Measurements from ENCODE around the gene MYOT. TPM values are rescaled to one million over a fixed set of nuclear protein-coding genes. Genes with fewer than 3 reads are reported as not detected.

The MYOT gene
- total RNA-seq, 4 donors from 2014 or later, result 0.39 to 11.7 (median 1.8) TPM

- Histone ChIP-seq H3K36me3 (no peaks in the 10 kb centered on the region), H3K27me3 (no peaks in the 10 kb centered on the region), H3K4me1 (no peaks in the 10 kb centered on the region), H3K4me3 (replicated peaks in 1 of 3) (no peak overlapping the region), H3K27ac (no peak overlapping the region), H3K9me3 (no peaks in the 10 kb centered on the region)
- intact Hi-C loops (cut with DNase I), result no loop called here
- no peak for DNase-seq
- WGBS, 2 donors, result 89 to 94% methylated on average over 1 of the region's 1 CpG
- TF ChIP-seq, protein P1, sequence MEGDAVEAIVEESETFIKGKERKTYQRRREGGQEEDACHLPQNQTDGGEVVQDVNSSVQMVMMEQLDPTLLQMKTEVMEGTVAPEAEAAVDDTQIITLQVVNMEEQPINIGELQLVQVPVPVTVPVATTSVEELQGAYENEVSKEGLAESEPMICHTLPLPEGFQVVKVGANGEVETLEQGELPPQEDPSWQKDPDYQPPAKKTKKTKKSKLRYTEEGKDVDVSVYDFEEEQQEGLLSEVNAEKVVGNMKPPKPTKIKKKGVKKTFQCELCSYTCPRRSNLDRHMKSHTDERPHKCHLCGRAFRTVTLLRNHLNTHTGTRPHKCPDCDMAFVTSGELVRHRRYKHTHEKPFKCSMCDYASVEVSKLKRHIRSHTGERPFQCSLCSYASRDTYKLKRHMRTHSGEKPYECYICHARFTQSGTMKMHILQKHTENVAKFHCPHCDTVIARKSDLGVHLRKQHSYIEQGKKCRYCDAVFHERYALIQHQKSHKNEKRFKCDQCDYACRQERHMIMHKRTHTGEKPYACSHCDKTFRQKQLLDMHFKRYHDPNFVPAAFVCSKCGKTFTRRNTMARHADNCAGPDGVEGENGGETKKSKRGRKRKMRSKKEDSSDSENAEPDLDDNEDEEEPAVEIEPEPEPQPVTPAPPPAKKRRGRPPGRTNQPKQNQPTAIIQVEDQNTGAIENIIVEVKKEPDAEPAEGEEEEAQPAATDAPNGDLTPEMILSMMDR (IDR thresholded peaks at IDR 0.05), result no peak
- TF ChIP-seq POLR2A (IDR thresholded peaks at IDR 0.05), result no peak
Measured at GRCh38 chr5:137916923-137917322, 49.3 kb downstream of the MYOT start.

- no peaks in the 10 kb centered on the region for H3K27me3 ChIP-seq
- no peaks in the 10 kb centered on the region for H3K4me1 ChIP-seq
- no peaks in the 10 kb centered on the region for H3K36me3 ChIP-seq
- no peak overlapping the region for H3K27ac ChIP-seq
- WGBS, 2 donors, result 59 to 66% methylated on average over 3 of the region's 3 CpGs
- DNase-seq, result no peak
- TF ChIP-seq POLR2A (IDR thresholded peaks at IDR 0.05), result no peak
- TF ChIP-seq, protein P1 (IDR thresholded peaks at IDR 0.05), result no peak
- no peak overlapping the region for H3K4me3 ChIP-seq (replicated peaks in 1 of 3)
- H3K9me3 ChIP-seq, result no peaks in the 10 kb centered on the region
- intact Hi-C loops (cut with DNase I), result no loop called here
Measured at GRCh38 chr5:137921931-137922330, 54.3 kb downstream of the MYOT start.

- H3K9me3 ChIP-seq, result no peaks in the 10 kb centered on the region
- no peak for TF ChIP-seq POLR2A (IDR thresholded peaks at IDR 0.05)
- TF ChIP-seq, protein P1 (IDR thresholded peaks at IDR 0.05), result no peak
- no peak overlapping the region for H3K27ac ChIP-seq
- intact Hi-C loops (cut with DNase I), result no loop called here
- no peak overlapping the region for H3K4me3 ChIP-seq (replicated peaks in 1 of 3)
- no peaks in the 10 kb centered on the region for H3K27me3 ChIP-seq
- no peak for DNase-seq
- 54 to 62% methylated on average over 4 of the region's 4 CpGs for WGBS, 2 donors
- H3K36me3 ChIP-seq, result no peaks in the 10 kb centered on the region
- H3K4me1 ChIP-seq, result no peaks in the 10 kb centered on the region
Measured at GRCh38 chr5:137923856-137924255, 56.2 kb downstream of the MYOT start.

- TF ChIP-seq, protein P1 (IDR thresholded peaks at IDR 0.05), result no peak
- no peak for TF ChIP-seq POLR2A (IDR thresholded peaks at IDR 0.05)
- 52 to 58% methylated on average over 3 of the region's 3 CpGs for WGBS, 2 donors
- H3K36me3 ChIP-seq, result peaks cover 0 to 4% of the 10 kb centered on the region in 2 donors
- no peaks in the 10 kb centered on the region for H3K27me3 ChIP-seq
- H3K9me3 ChIP-seq, result no peaks in the 10 kb centered on the region
- no peak overlapping the region for H3K27ac ChIP-seq
- H3K4me1 ChIP-seq, result no peaks in the 10 kb centered on the region
- intact Hi-C loops (cut with DNase I), result no loop called here
- no peak for DNase-seq
- H3K4me3 ChIP-seq (replicated peaks in 1 of 3), result no peak overlapping the region
Measured at GRCh38 chr5:137932800-137933199, 65.1 kb downstream of the MYOT start.

- 37 to 62% methylated on average over 3 of the region's 3 CpGs for WGBS, 2 donors
- Histone ChIP-seq H3K27ac (no peak overlapping the region), H3K36me3 (peaks cover 0 to 5% of the 10 kb centered on the region in 2 donors), H3K4me1 (no peaks in the 10 kb centered on the region), H3K9me3 (no peaks in the 10 kb centered on the region), H3K4me3 (replicated peaks in 1 of 3) (no peak overlapping the region), H3K27me3 (no peaks in the 10 kb centered on the region)
- intact Hi-C loops (cut with DNase I), result no loop called here
- no peak for DNase-seq
- no peak for TF ChIP-seq POLR2A (IDR thresholded peaks at IDR 0.05)
- TF ChIP-seq, protein P1 (IDR thresholded peaks at IDR 0.05), result no peak
Measured at GRCh38 chr5:137933491-137933911, 65.8 kb downstream of the MYOT start.

Data from thyroid gland (tissue), 4 donors.